Fibroblast of pulmonary artery (primary cell): ENCODE measurements around the gene ANO7.

Experiments
- DNase-seq: peaks from one replicate; pipeline ENCODE4 v3.0.0-alpha.2; 2010; ENCODE audit warnings: low read depth
- H3K4me3 ChIP-seq: replicated peaks from 2 replicates; pipeline ENCODE4 v1.5.1; 2011; ENCODE audit warnings: low read depth, mild to moderate bottlenecking, control low read depth, low read length, moderate library complexity
- TF ChIP-seq, protein P1 (sequence below): IDR thresholded peaks from 2 replicates; pipeline ENCODE4 v1.5.1; 2011; ENCODE audit warnings: mild to moderate bottlenecking, control low read depth, low read length, inconsistent platforms; ENCODE audit errors: missing control alignments

ANO7 gene

DNA sequence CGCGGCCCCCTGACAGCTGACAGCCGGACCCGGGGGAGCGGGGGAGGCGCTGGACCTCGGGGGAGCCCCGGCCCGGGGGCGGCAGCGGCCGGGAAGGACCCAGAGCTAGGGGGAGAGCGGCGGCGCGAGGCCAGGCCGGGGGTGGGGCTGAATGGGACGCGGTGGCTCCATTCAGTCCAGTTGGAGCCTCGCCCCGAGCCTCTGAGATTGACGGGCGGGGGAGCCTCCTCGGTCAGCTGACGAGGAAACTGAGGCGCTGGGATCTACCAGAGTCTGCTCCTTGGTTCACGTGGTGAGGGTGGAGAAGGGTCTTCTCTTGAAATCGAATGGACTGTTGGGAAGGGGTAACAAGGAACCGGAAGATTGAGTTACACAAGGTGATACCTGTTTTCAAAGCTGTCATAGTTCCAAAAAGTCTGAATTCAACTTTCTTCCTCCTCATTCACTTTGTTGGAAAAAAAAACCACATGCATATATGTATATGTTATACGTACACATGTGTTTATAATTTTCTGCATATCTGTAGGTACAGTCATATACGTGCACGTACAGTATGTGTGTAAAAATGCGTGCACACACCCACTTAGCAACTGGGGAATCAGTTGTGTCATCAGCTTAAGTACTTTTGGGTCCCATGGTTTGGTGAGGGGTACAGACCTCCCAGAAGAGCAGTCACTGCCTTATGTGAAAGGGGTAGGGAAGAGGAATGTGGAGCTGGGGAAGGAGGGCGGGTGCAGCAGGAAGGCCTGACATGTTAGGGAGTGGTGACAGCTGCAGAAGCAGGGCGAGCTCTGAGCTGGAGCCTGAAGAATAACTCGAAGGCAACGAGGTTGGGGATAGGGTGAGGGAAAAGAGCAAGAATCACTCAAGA, 37.6 kb upstream of the ANO7 start:
- TF ChIP-seq, protein P1, sequence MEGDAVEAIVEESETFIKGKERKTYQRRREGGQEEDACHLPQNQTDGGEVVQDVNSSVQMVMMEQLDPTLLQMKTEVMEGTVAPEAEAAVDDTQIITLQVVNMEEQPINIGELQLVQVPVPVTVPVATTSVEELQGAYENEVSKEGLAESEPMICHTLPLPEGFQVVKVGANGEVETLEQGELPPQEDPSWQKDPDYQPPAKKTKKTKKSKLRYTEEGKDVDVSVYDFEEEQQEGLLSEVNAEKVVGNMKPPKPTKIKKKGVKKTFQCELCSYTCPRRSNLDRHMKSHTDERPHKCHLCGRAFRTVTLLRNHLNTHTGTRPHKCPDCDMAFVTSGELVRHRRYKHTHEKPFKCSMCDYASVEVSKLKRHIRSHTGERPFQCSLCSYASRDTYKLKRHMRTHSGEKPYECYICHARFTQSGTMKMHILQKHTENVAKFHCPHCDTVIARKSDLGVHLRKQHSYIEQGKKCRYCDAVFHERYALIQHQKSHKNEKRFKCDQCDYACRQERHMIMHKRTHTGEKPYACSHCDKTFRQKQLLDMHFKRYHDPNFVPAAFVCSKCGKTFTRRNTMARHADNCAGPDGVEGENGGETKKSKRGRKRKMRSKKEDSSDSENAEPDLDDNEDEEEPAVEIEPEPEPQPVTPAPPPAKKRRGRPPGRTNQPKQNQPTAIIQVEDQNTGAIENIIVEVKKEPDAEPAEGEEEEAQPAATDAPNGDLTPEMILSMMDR = no peak
- H3K4me3 ChIP-seq = peak overlapping the region; percentile 68
- DNase-seq = peak; percentile 5

- TF ChIP-seq, protein P1 = no peak
- DNase-seq = no peak
- no peak overlapping the region for H3K4me3 ChIP-seq
Observed at GRCh38 chr2:241151934-241152660, 36.4 kb upstream of the ANO7 start.

DNA sequence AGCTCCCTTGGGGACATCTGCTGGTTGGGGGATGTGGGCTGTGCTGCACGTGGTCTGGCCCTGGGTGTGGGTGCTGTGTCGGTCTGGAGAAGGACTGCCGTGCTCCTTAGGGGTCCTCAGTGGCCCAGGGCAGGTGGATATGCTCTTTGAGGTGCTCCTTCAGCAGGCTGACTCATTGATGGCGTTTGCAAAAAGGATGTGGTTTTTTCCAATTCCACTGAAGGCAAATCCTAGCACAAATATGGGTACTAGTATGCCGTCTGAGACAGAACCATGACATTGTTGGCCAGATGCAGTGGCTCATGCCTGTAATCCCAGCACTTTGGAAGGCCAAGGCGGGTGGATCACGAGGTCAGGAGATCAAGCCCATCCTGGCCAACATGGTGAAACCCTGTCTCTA, 34.9 kb upstream of the ANO7 start:
- H3K4me3 ChIP-seq = no peak overlapping the region

DNA sequence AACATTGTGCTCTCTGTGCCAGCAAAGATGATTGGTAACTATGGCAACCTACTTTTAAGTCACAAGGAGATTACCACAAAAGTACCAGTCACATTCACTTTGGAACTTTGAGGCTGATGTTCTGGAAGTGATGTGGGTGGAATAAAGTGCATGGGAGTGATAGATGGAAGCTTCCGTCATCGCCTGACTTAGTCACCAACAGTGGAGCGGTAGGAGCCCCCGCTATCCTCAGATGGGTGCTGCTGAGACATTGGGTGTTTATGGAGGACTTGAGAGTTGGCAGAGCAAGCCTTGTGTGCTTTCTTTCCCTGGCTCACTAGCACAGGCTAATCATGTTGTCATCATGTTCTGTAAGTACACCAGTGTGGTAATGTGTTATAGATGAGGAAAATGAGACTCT, 33.6 kb upstream of the ANO7 start:
- no peak overlapping the region for H3K4me3 ChIP-seq
- TF ChIP-seq, protein P1 = no peak
- DNase-seq = peak; percentile 22

More for the DNA sequence above, 34.9 kb upstream of the ANO7 start:
- no peak for DNase-seq
- TF ChIP-seq, protein P1 = no peak

DNA sequence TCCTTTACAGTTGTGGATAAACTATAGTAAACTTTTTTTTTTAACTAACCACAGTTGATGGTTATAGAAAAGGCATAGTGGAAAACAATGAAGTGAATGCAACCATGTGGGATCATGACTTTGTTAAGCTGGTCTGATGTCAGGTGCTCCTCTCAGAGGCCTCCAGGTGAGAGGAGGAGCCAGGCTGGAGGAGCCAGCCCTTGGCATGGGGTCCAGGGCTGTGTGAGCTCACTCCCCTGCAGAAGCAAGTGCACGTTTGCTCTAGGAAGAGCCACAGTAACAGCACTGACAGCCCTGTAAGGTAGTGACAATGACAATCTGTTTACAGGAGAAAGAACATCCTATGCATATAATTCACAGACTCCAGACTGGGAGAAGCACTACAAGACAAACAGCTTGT, 32.5 kb upstream of the ANO7 start:
- TF ChIP-seq, protein P1 = no peak
- DNase-seq = no peak

GRCh38 chr2:241156971-241157441, 31.5 kb upstream of the ANO7 start:
- TF ChIP-seq, protein P1 = no peak
- no peak overlapping the region for H3K4me3 ChIP-seq
- no peak for DNase-seq

More for the DNA sequence above, 32.5 kb upstream of the ANO7 start:
- no peak overlapping the region for H3K4me3 ChIP-seq
